ENCODE measurements around the gene DYNC1H1.

The DYNC1H1 gene

DNA sequence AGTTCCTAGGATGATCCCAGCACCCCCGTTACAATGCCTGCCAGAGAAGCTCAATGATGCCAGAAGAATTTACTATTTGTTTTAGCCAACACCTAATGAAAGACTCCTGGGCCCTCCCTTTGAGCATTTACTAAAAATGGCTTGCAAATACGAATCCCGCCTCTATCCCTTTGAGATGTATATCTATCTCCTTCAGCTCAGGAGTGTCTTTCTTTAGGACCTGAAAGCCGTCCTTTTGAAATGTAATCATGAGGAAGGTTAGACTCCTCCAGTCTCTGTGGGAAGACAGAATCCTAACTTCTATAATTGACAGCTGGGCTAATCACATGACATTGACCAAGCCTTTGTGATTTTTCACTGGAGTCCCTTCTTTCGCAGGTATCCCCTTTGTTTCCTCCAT, 19.2 kb upstream of the DYNC1H1 start:
- DNase-seq: no peak

DNA sequence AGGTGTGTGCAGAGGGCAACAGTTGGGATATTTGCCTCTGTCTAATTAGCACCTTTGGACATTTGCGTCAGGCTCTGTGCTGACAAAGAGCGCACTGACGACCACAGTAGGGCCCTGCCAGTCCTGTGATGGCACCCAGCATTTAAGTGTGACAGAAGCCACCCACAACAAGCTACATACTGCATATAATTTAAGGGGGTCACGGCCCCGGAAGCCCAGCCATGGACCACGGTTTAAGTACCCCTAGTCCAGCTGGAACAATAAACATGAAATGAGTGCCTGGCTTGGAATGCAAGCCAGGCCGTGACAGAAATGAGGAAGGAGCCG, 16.8 kb upstream of the DYNC1H1 start:
- no peak for DNase-seq

DNA sequence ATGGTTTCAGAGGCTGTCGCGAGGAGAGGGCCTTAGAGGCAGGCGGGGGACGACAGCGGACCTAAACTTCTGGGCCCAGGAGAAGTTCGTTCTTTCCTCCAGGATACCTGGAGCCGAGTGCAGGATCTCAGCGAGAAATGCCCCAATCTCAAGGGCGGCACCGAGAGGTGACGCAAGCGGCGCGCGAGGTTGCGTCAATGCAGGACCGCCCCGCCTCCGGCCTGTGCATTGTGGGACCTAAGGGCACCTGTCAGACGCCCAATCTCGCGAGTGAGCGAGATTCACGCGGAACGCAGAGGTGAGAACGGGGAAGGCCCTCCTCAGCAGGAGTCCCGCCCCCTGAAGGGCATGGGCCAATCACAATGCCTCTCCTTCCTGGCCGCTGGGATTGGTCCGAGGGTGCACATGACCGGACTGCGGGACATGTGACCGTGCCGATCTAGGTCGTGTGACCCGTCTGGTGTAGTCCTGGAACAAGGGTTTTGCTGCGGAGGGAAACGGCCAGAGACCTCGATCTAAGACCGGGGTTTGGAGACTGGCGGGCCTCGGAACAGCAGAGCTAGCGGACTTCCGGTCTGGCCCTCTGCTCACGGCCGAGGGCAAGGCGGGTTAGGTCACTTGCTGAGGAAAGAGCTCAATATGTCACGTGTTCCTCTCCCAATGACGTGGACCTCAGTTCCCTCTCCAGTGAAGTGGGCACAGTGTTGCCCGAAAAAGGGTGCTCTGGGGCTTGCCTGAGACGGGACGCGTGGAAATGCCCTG, 16.3 kb upstream of the DYNC1H1 start:
- peak; percentile 100 for DNase-seq

DNA sequence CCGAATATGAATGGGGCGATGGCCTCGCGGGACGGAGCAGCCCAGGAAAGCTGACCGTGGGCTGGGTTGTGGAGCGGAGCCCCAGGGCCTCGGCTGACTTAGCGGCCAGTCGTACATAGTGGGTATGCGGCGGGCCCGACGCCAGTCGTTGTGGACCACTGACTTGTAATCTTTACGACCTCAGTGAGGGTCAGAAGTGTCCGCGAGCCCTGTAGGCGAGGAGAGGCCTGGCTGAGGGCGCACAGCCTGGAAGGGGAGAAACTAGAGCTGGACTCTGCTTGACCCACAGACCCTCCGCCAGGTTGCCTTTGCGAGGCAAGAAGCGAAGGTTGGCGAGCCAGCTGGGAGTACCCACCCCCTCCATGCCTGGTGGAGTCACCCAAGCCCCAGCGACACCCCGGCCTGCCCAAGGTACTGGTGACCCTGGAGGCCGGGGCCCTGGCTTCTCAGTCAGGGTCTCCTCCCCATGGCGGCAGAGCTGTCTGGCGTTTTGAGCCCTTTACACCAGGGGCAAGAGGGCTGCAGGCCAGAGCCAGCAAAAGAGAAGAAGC, 15.6 kb upstream of the DYNC1H1 start:
- DNase-seq: no peak

DNA sequence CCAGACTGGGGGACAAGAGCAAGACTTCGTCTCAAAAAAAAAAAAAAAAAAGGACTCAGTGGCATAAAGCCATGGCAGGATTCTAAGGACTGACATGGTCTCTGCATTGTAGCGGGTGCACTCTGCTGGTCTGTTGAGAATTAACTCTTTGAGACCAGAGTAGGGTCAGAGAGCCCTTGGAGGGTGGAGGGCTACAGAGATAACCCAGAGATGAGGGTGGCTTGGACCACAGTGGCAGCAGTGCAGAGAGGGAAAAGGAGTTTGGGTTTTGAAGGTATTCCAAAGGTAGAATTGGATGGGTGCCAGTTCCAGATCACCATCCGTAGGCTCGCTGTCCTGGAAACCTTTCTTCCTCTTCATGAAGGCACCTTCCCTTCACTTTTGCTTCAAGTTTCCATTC, 14.3 kb upstream of the DYNC1H1 start:
- DNase-seq: no peak

DNA sequence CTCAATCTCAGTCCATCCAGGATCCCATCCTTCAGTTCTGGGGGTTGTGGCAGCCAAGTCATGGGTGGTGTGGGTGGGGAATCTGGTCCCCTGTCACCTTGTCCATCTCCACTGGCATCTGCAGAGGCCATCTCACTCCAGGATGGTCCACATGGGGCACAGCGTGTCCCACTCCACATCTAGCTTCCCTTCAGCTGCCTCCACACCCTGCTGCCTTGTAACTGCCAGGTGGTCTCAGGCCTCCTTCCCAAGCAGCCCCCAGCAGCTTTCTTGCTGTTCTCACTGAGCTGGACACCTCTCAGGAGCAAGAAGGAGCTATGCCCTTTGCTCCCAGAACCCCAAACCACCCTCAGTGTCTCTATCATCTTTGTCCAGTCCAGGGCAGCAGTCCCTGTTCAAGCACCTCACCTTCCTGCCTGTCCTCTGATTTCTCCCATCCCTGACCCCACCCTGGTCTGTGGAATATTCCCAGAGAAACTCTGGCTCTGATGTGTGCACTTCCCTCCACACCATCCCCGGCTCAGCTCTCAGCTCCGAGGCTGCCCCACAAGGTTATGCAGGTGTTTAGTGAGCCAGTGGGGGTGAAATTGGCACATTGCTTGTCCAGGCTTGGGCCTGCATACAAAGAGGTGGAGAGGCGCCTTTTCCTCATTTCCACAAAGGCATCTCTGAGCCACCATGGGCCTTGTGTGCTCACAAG, 13.7 kb upstream of the DYNC1H1 start:
- DNase-seq: no peak

DNA sequence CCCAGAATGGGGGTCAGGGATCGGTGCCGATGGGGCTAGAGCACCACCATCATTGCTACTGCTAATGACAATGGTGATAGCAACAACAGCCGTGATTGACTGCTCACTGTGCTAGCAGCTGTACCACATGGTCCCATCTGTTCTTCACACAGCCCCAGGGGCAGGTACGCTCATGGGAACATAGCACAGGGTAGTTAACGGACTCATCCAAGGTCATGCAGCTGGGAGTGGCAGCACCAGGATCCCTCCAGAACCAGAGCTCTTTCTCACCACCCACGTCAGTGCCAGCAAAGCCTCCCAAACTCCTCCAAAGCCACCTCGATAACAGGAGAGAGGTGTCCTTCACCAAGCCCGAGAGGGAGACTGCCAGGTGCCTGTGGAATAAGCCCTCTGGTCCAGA, 11.2 kb upstream of the DYNC1H1 start:
- DNase-seq: no peak

DNA sequence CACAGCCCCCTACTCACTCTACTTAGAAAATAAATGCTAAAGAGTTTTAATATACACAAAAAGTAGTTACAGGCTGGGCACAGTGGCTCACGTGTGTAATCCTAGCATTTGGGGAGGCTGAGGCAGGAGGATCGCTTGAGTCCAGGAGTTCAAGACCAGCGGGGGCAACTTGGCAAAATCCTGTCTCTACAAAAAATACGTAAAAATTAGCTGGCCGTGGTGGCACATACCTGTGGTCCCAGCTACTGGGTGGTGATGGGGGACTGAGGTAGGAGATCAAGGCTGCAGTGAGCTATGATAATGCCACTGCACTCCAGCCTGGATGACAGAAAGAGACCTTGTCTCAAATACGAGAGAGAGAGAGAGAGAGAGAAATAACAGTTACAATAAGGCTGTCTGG, 9.9 kb upstream of the DYNC1H1 start:
- DNase-seq: no peak

DNA sequence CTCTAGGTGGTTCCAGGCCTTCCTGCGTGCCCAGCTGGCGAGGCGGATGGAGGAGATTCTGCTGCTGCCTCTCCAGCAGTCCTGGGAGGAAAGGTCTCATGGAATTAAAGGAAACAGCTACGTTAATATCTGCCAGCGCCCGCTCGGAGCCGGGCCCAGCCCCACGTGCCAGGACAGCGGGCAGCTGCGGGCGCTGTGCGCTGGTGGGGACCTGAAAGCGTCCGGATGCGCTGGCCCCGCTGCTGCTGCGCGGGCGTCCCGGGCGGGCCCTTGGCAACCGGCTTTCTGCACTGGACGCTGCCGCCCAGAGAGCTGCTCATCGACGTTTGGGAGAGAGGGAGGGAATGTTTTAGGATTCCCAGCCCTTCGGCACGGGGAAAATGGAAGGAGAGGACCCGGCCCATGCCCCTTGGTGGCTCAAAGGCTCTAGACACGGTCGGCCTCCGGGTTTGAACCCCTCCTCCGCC, 8.6 kb upstream of the DYNC1H1 start:
- DNase-seq: no peak

DNA sequence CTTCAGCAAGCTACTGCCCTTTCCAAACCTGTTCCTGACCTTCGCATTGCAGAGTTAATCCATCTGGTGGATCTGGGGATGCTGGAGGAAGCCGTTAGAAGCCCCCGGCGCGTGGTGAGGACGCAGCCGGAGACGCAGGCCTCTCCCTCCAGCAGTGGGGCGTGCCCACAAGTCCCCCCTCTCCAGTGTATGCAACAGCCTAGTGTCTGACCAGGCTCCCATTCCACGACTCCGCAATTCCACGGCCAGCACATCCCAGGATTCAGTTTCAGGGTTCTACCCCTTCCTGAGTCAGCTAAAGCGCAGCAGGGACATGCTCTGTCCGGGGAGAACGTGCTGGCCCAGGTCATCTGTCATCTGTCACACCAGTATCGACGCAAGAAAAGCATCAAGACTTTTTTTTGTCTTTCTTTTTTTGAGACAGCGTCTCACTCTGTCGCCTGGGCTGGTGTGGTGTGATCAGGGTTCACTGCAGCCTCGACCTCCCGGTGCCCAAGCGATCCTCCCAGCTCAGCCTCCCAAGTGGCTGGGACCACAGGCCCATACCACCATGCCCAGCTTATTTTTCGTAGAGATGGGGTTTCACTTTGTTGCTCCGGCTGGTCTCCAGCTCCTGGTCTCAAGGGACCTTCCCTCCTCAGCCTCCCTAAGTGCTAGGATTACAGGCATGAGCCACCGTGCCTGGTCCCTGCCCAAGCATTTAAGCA, 8.0 kb upstream of the DYNC1H1 start:
- no peak for DNase-seq

DNA sequence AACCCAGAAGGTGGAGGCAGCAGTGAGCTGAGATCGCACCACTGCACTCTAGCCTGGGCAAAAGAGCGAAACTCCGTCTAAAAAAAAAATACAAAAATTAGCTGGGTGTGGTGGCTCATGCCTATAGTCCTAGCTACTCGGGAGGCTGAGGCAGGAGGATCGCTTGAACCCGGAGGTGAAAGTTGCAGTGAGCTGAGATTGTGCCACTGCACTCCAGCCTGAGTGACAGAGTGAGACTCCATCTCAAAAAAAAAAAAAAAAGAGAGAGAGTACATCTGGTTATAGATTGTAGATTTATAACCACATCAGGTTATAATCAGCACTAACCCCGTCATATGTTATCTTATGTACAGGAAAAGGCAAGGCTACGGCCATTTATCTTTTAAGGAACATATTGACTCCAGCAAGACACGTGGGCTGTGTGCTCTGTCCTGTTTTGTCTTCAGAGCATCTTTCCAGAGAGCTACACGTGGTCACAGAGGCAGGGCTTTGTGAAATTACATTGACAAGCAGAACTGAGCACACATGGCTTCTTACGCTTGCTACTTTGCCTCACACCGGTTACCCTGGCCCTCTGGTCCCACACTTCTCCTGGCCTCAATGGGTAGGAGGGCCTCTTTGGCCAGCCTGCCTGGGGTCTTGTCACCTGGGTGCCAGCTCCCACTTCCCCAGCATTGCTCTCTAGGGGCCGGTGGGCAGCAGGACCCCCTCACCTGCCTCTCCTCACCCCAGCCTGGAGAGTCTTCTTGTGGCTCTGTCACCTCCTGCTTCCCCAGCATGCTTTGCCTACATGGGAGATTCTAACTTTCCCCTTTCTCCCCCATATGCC, 6.8 kb upstream of the DYNC1H1 start:
- DNase-seq: no peak

DNA sequence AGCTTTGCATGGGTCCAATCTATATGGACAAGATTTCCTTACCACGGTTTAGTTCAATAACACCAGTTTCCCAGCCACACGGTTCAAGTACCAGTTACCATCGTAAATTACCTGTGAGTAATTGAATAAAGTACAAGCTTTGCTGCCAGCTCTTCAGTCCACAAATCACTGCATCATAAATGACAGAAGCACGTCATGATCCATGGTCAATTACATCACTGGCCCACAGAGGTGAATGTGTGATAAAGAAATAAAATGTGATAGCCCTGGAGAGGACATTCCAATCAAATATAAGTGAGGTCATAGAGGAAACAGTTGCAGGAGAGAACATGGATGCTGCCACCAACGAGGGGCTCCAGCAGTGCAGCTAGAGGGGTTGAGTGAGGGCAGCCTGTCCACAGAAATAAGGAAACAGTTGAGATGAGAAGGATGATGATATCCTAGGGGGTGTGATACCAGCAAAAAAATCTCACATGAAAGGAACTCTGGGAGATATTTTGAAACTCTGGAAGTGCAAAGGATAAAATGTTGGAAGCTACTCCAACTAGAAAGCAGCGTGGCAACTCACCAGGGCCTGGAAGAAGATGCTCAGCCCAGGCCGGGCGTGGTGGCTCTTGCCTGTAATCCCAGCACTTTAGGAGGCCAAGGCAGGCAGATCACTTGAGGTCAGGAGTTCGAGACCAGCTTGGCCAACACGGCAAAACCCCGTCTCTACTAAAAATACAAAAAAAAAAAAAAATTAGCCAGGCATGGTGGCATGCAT, 5.8 kb upstream of the DYNC1H1 start:
- DNase-seq: no peak

DNA sequence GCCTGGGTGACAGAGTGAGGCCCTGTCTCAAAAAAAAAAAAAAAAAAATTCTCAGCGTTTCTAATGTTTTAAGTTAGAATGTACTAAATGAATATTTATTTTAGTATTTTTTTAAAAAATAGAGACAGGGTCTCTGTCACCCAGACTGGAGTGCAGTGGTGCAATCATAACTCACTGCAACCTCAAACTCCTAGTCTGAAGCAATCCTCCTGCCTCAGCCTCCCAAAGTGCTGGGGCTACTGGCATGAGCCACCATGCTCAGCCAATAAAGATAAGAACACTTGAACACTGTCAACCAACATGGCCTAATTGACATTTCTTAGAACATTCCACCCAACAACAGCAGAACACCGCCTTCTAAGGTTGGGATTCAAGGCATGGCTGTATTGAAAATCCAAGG, 5.1 kb upstream of the DYNC1H1 start:
- no peak for DNase-seq

DNA sequence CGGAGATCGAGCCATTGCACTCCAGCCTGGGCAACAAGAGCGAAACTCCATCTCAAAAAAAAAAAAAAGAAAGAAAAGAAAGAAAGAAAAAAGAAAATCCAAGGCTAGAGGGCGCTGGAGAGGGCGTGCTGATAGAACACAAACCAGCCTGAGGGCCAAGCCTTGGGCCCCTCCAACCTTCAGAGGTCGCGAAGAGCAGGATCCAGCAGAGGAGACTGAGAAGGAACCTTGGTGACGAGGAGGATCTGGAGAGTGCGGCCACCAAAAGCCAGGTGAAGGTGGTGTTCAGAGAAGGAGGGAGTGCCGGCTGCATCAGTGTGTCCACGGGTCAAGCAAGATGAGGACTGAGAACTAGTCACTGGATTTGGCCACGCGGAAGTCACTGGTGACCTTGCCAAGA, 4.1 kb upstream of the DYNC1H1 start:
- no peak for DNase-seq

DNA sequence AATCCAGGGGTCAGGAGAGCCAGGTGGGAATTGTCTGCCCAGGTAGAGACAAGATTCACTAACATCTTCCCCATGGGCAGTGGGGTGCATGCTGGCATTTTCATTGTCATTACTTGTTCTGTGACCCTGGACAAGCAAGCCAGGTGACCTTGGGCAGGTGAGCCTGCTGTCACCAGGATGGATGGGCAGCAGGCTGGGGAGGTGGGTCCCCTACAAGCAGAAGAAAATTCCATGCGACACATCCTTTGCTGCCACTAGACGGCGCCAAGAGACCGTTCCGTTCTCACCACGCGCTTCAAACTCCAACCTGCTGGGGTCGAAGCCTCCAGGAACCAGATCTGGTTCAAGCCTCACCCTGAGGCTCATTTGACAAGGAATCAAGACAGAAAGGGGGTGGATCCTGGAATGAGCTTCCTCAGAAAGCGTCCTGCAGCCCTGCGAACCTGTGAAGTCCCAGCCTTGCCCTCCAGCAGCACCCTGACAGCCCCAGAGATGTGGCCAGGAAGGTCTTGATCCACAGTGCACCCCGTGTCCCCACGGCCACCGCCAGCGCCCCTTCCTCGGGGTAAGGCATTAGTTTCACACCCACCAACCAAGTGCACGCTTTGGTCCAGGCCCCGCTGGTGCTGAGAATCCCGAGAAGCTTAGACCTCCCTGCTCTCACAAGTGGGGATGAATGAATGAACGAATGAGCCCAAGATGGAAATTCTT, 3.2 kb upstream of the DYNC1H1 start:
- peak; percentile 75 for DNase-seq

DNA sequence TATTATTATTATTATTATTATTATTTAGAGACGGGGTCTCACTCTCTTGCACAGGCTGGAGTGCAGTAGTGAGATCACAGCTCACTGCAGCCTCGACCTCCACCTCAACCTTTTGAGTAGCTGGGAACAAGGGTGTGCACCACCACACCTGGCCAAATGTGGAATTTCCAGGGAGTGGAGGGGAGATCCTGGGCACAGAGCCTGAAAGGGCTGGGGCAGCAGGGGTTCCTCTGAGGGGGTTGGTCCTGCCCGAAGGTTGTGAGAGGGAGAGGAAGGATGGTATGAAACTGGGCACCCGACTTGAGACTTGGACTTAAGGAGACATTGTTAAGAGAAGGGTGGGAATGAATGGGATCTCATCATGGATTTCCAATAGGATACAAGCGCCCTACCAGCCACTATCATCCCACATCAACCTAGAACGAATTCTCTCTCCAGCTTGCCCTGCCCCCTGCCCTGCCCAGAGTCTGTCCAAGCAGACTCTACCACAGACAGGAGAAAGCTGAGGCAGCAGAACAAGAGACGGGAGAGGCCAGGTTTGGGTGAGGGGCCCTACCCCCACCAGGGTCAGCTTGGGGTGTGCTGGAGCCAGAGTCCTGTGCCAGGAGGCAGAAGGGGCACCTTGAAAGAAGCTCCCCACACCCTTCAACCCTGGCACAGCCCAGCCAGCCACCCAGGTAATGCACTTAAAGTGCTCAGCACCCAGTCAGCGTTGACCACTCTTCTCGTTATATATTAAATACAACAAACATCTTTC, 2.4 kb upstream of the DYNC1H1 start:
- no peak for DNase-seq

DNA sequence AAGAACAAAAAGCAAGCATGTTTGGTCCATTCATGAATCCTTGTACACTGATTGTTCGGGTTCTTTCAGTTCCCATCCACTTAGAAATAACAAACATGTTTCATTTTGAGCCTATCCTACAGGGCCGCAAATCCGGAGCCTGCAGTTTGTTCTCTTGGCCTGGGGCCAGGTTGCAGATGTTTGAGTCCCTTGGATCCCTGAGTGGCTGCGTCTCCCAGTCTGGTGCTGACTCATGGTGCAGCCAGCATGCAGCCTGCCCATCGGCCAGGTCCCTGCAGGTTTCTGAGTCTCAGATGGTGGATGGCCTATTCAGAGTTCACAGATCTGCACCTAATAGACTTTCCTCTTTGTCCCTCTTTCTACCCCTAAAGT, 1.9 kb upstream of the DYNC1H1 start:
- DNase-seq: peak; percentile 86

DNA sequence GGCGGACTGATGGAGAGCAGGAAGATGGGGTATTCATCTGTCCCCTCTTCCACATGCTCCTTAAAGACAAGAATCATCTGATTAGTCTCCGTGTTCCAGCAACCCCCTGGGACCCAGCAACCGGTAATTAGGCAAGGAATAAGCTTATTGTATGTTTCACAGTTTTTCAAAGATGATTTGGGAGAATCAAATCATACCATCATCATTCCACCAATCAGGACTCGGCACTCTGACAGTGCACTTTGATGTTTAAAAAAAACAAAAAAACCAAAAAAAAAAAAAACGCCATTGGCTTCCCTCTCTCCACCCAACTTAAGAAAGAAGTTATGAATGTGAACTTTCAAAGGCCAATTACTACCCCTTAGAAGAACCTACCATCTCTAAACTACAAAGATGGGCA, 1.3 kb upstream of the DYNC1H1 start:
- no peak for DNase-seq

DNA sequence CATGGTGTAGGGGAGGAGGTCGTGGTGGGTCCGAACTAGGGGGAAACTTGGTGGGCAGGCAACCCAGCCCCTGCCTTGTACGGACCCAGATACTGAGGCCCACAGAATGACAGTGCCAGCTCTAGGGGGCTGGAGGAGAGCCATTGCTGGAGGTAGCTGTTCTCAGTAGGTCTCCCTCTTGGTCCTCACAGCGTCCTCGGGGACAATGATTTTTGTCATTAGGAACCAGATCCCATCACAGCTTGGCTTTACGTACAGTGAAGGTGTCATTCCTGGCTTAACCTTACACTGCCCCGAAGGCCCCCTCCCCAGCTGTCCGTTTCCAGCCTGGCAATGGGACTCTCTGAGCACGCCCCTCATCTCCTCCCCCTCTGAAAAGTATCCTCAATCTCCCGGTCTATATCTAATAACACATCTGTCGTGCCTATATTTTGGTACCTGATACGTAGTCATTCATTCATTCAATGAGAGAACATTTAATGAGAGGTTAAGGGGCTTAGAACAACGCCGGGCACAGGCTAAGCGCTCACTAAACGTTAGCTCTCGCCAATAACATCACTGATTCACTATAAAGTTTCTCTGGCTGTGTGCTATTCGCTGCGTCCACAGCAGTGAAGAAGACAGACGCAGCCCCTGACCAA, 597 bp upstream of the DYNC1H1 start:
- DNase-seq: no peak

DNA sequence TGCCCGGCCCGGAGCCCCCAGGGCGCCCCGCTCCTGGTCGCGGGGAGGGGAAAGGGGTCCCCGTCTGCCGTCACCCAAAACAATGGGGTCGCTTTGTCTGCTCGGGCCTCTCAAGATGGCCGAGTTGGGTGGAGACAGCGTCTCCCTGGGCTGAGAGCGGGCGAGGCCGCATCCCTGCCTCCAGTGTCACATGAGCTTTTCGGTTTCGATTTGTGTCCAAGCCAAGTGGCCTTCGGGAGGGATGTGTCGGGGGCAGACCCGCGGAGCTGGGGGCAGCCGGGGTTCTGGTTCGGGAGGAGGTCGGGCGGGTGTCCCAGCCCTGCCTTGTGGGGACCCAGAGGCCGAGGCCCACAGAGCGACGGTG, 790 bp downstream of the DYNC1H1 start:
- peak; percentile 50 for DNase-seq
